HEK293 (cell line): ENCODE measurements around the gene AEBP1.

Experiments used
- CTCF ChIA-PET: fragments of 350-600 bp; formaldehyde crosslinking; extraction: SDS; loops from one replicate; lab custom pipeline; 2021; ENCODE audit warnings: antibody characterized with exemption; lab: Yijun Ruan, JAX
- POLR2A ChIA-PET: fragments of 300-600 bp; formaldehyde crosslinking; extraction: SDS; loops from one replicate; lab custom pipeline; 2020; ENCODE audit warnings: antibody characterized with exemption, inconsistent platforms; lab: Yijun Ruan, JAX
- H3K27ac ChIP-seq: fragments of 200-500 bp; sonication (Bioruptor generic); 2 replicates; pipeline ENCODE4 v1.5.1; 2014; ENCODE audit warnings: low read depth, low read length, control low read depth, inconsistent platforms; ENCODE audit errors: extremely low read depth
- H3K36me3 ChIP-seq, 2 experiments: fragments of 200-500 bp in 1 of 2; sonication (Bioruptor generic) in 1 of 2; 1 replicate in 1 of 2; 2 replicates in 1 of 2; pipeline ENCODE4 v1.5.1; 2014 to 2017; ENCODE audit warnings: inconsistent platforms in 2 of 2, low read length in 2 of 2; ENCODE audit not compliant: control insufficient read depth in 2 of 2, insufficient read depth in 1 of 2
- H3K4me1 ChIP-seq: fragments of 200-500 bp; sonication (Bioruptor generic); 2 replicates; pipeline ENCODE4 v1.5.1; 2014; ENCODE audit warnings: mild to moderate bottlenecking, low read length, inconsistent platforms; ENCODE audit not compliant: control insufficient read depth, insufficient read depth
- H3K4me3 ChIP-seq: 2 replicates; pipeline ENCODE4 v1.5.1; 2011; ENCODE audit warnings: low read depth, mild to moderate bottlenecking, control low read depth, low read length, moderate library complexity
- H3K9me3 ChIP-seq: fragments of 200-500 bp; sonication (Bioruptor generic); 2 replicates; pipeline ENCODE4 v1.5.1; 2014; ENCODE audit warnings: low read depth, low read length, inconsistent platforms; ENCODE audit not compliant: control insufficient read depth, insufficient read depth
- GLI2 ChIP-seq: fragments of 450-650 bp; formaldehyde crosslinking; IDR thresholded peaks from 2 replicates; pipeline ENCODE4; 2017; ENCODE audit warnings: missing biosample characterization, missing genetic modification characterization, low read depth, borderline replicate concordance
- GLIS1 ChIP-seq: fragments of 450-650 bp; formaldehyde crosslinking; IDR thresholded peaks from 2 replicates; pipeline ENCODE4 v1.5.1; 2016; ENCODE audit warnings: missing biosample characterization, missing genetic modification characterization
- GLIS2 ChIP-seq: fragments of 450-650 bp; formaldehyde crosslinking; IDR thresholded peaks from 2 replicates; pipeline ENCODE4 v1.5.1; 2016; ENCODE audit warnings: missing biosample characterization, missing genetic modification characterization
- PRDM1 ChIP-seq: fragments of 450-650 bp; formaldehyde crosslinking; IDR thresholded peaks from 2 replicates; pipeline ENCODE4; 2016; ENCODE audit warnings: missing biosample characterization, missing genetic modification characterization
- SCRT1 ChIP-seq: fragments of 450-650 bp; formaldehyde crosslinking; IDR thresholded peaks from 2 replicates; pipeline ENCODE4 v1.5.1; 2016; ENCODE audit warnings: missing biosample characterization, missing genetic modification characterization, borderline replicate concordance
- SCRT2 ChIP-seq: fragments of 450-650 bp; formaldehyde crosslinking; IDR thresholded peaks from 2 replicates; pipeline ENCODE4 v1.5.1; 2016; ENCODE audit warnings: missing biosample characterization, missing genetic modification characterization
- SP2 ChIP-seq: fragments of 450-650 bp; formaldehyde crosslinking; IDR thresholded peaks from 2 replicates; pipeline ENCODE4 v1.5.1; 2016; ENCODE audit warnings: missing biosample characterization, missing genetic modification characterization
- ZFHX2 ChIP-seq: fragments of 450-650 bp; formaldehyde crosslinking; conservative IDR thresholded peaks from 2 replicates; pipeline ENCODE4 v1.5.1; 2016; ENCODE audit warnings: missing biosample characterization, missing genetic modification characterization
- ZNF112 ChIP-seq: fragments of 450-650 bp; formaldehyde crosslinking; IDR thresholded peaks from 2 replicates; pipeline ENCODE4 v1.5.0; 2017; ENCODE audit warnings: missing biosample characterization, missing genetic modification characterization
- ZNF169 ChIP-seq: fragments of 450-650 bp; formaldehyde crosslinking; IDR thresholded peaks from 2 replicates; pipeline ENCODE4 v1.5.1; 2016; ENCODE audit warnings: missing biosample characterization, missing genetic modification characterization
- ZNF302 ChIP-seq: fragments of 450-650 bp; formaldehyde crosslinking; IDR thresholded peaks from 2 replicates; pipeline ENCODE4 v1.5.1; 2016; ENCODE audit warnings: missing biosample characterization, missing genetic modification characterization, low read depth
- ZNF561 ChIP-seq: fragments of 450-650 bp; IDR thresholded peaks from 2 replicates; pipeline ENCODE4 v1.5.1; 2018; ENCODE audit warnings: missing biosample characterization, missing genetic modification characterization, borderline replicate concordance
- ZNF585B ChIP-seq: fragments of 450-650 bp; formaldehyde crosslinking; IDR thresholded peaks from 2 replicates; pipeline ENCODE4 v1.5.1; 2016; ENCODE audit warnings: missing biosample characterization, missing genetic modification characterization
- ZNF664 ChIP-seq: fragments of 450-650 bp; formaldehyde crosslinking; IDR thresholded peaks from 2 replicates; pipeline ENCODE4 v1.5.1; 2016; ENCODE audit warnings: missing biosample characterization, missing genetic modification characterization
- TF ChIP-seq, protein P1 (sequence below): fragments of 450-650 bp; formaldehyde crosslinking; IDR thresholded peaks from 2 replicates; pipeline ENCODE4 v1.5.0; 2017; ENCODE audit warnings: missing biosample characterization, missing genetic modification characterization, borderline replicate concordance
- TF ChIP-seq, protein P2 (sequence below): fragments of 450-650 bp; formaldehyde crosslinking; IDR thresholded peaks from 2 replicates; pipeline ENCODE4 v1.5.1; 2016; ENCODE audit warnings: missing biosample characterization, missing genetic modification characterization
- TF ChIP-seq, protein P3 (sequence below): fragments of 450-650 bp; formaldehyde crosslinking; IDR thresholded peaks from 2 replicates; pipeline ENCODE4 v1.5.1; 2016; ENCODE audit warnings: missing biosample characterization, missing genetic modification characterization
- TF ChIP-seq, protein P4 (sequence below): fragments of 450-650 bp; formaldehyde crosslinking; IDR thresholded peaks from 2 replicates; pipeline ENCODE4 v1.5.1; 2016; ENCODE audit warnings: missing biosample characterization, missing genetic modification characterization
- TF ChIP-seq, protein P5 (sequence below): fragments of 450-650 bp; formaldehyde crosslinking; IDR thresholded peaks from 2 replicates; pipeline ENCODE4 v1.5.1; 2016; ENCODE audit warnings: missing biosample characterization, missing genetic modification characterization
- TF ChIP-seq, protein P6 (sequence below): fragments of 450-650 bp; formaldehyde crosslinking; IDR thresholded peaks from 2 replicates; pipeline ENCODE4 v1.5.1; 2017; ENCODE audit warnings: missing biosample characterization, mild to moderate bottlenecking, missing genetic modification characterization, moderate library complexity

Gene AEBP1

DNA sequence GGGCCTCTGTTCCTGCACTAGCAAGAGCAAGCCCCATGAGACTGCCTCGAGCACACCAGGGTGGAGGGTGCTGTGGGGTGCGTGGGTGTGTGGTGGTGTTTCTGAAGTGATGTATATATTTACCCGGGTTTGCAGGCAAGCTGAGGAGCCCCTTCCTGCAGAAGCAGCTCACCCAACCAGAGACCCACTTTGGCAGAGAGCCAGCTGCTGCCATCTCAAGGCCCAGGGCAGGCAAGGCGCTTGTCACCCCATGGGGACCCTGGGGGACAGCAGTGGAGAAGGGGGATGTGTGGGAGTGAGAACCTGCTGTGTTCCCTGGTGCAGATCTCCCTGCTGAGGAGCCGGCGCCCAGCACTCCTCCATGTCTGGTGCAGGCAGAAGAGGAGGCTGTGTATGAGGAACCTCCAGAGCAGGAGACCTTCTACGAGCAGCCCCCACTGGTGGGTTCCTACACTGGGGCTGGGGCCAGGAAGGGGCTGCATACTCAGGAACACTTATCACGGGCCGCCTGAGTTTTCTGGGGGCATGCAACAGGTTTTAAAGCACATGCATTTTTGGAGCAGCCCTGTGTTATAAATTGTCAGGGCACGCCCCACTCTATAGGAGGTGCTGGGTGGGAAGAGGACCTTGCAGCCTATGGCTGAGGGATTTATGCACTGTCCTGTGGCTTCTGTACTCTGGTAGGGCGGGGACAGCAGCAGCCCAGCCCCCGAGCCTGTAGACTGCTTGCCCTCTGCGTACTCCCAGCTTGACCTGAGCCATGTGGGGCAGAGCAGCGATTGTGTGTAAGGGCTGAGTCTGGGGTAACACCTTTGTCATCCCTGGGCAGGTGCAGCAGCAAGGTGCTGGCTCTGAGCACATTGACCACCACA, 44.7 kb upstream of the AEBP1 start:
- Histone ChIP-seq H3K4me3 (no peak overlapping the region), H3K36me3 (peaks cover 22 to 83% of the 10 kb centered on the region in 2 experiments), H3K9me3 (no peaks in the 10 kb centered on the region), H3K4me1 (no peaks in the 10 kb centered on the region), H3K27ac (no peak overlapping the region)
- POLR2A ChIA-PET: interaction anchor here (1.1 kb wide), 1 partner anchor 15 kb away, joined by 3 read pairs; the partner anchor contains the start of gene DBNL
- CTCF ChIA-PET: no interaction called here
- TF ChIP-seq SCRT1 (0 out of 2 replicates have a peak, but pooled peaks have one; percentile 25), ZNF169 (tag by site-specific recombination) (no peak), PRDM1 (tag by site-specific recombination) (no peak), ZNF112 (tag by site-specific recombination) (no peak), GLI2 (tag by site-specific recombination) (no peak), SP2 (peak; percentile 23; the same call in 1 of the 2 replicates), GLIS2 (tag by site-specific recombination) (no peak), ZFHX2 (peak; percentile 28; the same call in 1 of the 2 replicates), SCRT2 (tag by site-specific recombination) (peak; percentile 84), ZNF302 (tag by site-specific recombination) (no peak)
- TF ChIP-seq, protein P1, sequence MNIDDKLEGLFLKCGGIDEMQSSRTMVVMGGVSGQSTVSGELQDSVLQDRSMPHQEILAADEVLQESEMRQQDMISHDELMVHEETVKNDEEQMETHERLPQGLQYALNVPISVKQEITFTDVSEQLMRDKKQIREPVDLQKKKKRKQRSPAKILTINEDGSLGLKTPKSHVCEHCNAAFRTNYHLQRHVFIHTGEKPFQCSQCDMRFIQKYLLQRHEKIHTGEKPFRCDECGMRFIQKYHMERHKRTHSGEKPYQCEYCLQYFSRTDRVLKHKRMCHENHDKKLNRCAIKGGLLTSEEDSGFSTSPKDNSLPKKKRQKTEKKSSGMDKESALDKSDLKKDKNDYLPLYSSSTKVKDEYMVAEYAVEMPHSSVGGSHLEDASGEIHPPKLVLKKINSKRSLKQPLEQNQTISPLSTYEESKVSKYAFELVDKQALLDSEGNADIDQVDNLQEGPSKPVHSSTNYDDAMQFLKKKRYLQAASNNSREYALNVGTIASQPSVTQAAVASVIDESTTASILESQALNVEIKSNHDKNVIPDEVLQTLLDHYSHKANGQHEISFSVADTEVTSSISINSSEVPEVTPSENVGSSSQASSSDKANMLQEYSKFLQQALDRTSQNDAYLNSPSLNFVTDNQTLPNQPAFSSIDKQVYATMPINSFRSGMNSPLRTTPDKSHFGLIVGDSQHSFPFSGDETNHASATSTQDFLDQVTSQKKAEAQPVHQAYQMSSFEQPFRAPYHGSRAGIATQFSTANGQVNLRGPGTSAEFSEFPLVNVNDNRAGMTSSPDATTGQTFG (tag by site-specific recombination): no peak
- TF ChIP-seq, protein P2, sequence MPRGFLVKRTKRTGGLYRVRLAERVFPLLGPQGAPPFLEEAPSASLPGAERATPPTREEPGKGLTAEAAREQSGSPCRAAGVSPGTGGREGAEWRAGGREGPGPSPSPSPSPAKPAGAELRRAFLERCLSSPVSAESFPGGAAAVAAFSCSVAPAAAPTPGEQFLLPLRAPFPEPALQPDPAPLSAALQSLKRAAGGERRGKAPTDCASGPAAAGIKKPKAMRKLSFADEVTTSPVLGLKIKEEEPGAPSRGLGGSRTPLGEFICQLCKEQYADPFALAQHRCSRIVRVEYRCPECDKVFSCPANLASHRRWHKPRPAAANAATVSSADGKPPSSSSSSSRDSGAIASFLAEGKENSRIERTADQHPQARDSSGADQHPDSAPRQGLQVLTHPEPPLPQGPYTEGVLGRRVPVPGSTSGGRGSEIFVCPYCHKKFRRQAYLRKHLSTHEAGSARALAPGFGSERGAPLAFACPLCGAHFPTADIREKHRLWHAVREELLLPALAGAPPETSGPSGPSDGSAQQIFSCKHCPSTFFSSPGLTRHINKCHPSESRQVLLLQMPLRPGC (tag by site-specific recombination): no peak
- TF ChIP-seq, protein P3, sequence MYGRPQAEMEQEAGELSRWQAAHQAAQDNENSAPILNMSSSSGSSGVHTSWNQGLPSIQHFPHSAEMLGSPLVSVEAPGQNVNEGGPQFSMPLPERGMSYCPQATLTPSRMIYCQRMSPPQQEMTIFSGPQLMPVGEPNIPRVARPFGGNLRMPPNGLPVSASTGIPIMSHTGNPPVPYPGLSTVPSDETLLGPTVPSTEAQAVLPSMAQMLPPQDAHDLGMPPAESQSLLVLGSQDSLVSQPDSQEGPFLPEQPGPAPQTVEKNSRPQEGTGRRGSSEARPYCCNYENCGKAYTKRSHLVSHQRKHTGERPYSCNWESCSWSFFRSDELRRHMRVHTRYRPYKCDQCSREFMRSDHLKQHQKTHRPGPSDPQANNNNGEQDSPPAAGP (tag by site-specific recombination): no peak
- TF ChIP-seq, protein P4, sequence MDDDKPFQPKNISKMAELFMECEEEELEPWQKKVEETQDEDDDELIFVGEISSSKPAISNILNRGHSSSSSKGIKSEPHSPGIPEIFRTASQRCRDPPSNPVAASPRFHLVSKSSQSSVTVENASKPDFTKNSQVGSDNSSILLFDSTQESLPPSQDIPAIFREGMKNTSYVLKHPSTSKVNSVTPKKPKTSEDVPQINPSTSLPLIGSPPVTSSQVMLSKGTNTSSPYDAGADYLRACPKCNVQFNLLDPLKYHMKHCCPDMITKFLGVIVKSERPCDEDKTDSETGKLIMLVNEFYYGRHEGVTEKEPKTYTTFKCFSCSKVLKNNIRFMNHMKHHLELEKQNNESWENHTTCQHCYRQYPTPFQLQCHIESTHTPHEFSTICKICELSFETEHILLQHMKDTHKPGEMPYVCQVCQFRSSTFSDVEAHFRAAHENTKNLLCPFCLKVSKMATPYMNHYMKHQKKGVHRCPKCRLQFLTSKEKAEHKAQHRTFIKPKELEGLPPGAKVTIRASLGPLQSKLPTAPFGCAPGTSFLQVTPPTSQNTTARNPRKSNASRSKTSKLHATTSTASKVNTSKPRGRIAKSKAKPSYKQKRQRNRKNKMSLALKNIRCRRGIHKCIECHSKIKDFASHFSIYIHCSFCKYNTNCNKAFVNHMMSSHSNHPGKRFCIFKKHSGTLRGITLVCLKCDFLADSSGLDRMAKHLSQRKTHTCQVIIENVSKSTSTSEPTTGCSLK (tag by site-specific recombination): no peak

DNA sequence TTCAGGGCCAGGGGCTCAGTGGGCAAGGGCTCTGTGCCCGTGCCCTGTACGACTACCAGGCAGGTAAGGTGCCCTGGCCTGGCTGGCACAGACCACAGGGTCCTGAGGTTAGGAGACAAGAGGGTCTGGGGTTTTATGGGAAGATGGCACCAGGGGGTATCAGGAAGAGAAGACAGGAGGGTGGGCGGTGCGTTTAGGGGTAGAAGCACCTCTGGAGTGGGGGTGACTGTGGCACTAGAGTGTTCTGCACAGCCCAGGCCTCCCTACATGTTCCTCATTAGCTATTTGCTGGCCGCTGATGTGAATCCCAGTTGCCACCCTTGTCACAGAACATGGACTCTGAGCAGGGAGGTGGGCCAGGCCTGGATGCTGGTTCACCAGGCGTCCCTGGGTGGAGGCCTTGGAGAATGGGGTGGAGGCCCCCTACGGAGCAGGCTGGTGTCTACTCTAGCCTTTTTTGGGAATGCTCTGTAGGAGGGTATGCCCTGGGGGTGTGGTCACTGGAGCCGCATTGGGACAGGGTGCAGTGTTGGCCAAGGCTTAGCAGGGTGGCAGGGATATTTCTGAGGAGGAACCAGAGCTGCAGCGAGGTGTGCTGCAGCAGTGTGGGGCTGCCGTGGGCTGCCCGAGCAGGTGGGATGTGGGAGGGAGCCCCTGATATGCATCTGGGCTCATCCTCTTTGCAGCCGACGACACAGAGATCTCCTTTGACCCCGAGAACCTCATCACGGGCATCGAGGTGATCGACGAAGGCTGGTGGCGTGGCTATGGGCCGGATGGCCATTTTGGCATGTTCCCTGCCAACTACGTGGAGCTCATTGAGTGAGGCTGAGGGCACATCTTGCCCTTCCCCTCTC, 43.8 kb upstream of the AEBP1 start:
- H3K9me3 ChIP-seq: no peaks in the 10 kb centered on the region
- H3K4me3 ChIP-seq: no peak overlapping the region
- peaks cover 14 to 75% of the 10 kb centered on the region in 2 experiments for H3K36me3 ChIP-seq
- CTCF ChIA-PET: no interaction called here
- peak; percentile 52; the same call in 1 of the 2 replicates for TF ChIP-seq GLIS1 (tag by site-specific recombination)
- TF ChIP-seq, protein P5, sequence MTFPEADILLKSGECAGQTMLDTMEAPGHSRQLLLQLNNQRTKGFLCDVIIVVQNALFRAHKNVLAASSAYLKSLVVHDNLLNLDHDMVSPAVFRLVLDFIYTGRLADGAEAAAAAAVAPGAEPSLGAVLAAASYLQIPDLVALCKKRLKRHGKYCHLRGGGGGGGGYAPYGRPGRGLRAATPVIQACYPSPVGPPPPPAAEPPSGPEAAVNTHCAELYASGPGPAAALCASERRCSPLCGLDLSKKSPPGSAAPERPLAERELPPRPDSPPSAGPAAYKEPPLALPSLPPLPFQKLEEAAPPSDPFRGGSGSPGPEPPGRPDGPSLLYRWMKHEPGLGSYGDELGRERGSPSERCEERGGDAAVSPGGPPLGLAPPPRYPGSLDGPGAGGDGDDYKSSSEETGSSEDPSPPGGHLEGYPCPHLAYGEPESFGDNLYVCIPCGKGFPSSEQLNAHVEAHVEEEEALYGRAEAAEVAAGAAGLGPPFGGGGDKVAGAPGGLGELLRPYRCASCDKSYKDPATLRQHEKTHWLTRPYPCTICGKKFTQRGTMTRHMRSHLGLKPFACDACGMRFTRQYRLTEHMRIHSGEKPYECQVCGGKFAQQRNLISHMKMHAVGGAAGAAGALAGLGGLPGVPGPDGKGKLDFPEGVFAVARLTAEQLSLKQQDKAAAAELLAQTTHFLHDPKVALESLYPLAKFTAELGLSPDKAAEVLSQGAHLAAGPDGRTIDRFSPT (tag by site-specific recombination): 0 out of 2 replicates have a peak, but pooled peaks have one; percentile 19
- TF ChIP-seq, protein P6, sequence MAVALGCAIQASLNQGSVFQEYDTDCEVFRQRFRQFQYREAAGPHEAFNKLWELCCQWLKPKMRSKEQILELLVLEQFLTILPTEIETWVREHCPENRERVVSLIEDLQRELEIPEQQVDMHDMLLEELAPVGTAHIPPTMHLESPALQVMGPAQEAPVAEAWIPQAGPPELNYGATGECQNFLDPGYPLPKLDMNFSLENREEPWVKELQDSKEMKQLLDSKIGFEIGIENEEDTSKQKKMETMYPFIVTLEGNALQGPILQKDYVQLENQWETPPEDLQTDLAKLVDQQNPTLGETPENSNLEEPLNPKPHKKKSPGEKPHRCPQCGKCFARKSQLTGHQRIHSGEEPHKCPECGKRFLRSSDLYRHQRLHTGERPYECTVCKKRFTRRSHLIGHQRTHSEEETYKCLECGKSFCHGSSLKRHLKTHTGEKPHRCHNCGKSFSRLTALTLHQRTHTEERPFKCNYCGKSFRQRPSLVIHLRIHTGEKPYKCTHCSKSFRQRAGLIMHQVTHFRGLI (tag by site-specific recombination): no peak
- TF ChIP-seq ZNF561 (tag by site-specific recombination): no peak
- no peak for TF ChIP-seq ZNF664 (tag by site-specific recombination)
- TF ChIP-seq ZNF585B (tag by site-specific recombination): no peak
- no peak overlapping the region for H3K27ac ChIP-seq
- POLR2A ChIA-PET: no interaction called here
- H3K4me1 ChIP-seq: no peaks in the 10 kb centered on the region
